Neural progenitor cell (in vitro differentiated cells): ENCODE measurements around the gene RXRG. TPM values are rescaled to one million over a fixed set of nuclear protein-coding genes. Genes with fewer than 3 reads are reported as not detected.

Experiments used
- DNase-seq: peaks from one replicate; pipeline ENCODE4 v3.0.0-alpha.2; 2016; ENCODE audit warnings: low spot score
- H2AFZ ChIP-seq: fragments of 200-600 bp; sonication (generic); replicated peaks from 2 replicates; pipeline ENCODE4 v1.6.1; 2016; ENCODE audit warnings: antibody characterized with exemption
- H3F3A ChIP-seq: fragments of 200-600 bp; sonication (generic); 2 replicates; pipeline ENCODE4 v1.6.1; 2016; ENCODE audit warnings: antibody characterized with exemption, low read depth
- H3K27ac ChIP-seq: fragments of 200-600 bp; sonication (generic); 2 replicates; pipeline ENCODE4 v1.5.1; 2016; ENCODE audit warnings: mild to moderate bottlenecking
- H3K27me3 ChIP-seq: fragments of 200-600 bp; sonication (generic); 2 replicates; pipeline ENCODE4 v1.6.1; 2016; ENCODE audit warnings: mild to moderate bottlenecking, moderate library complexity
- H3K36me3 ChIP-seq: fragments of 200-600 bp; sonication (generic); 2 replicates; pipeline ENCODE4 v1.5.1; 2016
- H3K4me1 ChIP-seq: fragments of 200-600 bp; sonication (generic); 2 replicates; pipeline ENCODE4 v1.6.1; 2016; ENCODE audit warnings: mixed run types
- H3K4me2 ChIP-seq: fragments of 200-600 bp; sonication (generic); 2 replicates; pipeline ENCODE4 v1.6.1; 2016
- H3K4me3 ChIP-seq: fragments of 200-600 bp; sonication (generic); 2 replicates; pipeline ENCODE4 v1.5.1; 2016
- H3K79me2 ChIP-seq: fragments of 200-600 bp; sonication (generic); 2 replicates; pipeline ENCODE4 v1.6.1; 2016; ENCODE audit warnings: low read depth
- H3K9ac ChIP-seq: fragments of 200-600 bp; sonication (generic); 2 replicates; pipeline ENCODE4 v1.6.1; 2016
- H3K9me3 ChIP-seq: fragments of 200-600 bp; sonication (generic); 2 replicates; pipeline ENCODE4 v1.5.1; 2016; ENCODE audit warnings: low read depth
- H4K20me1 ChIP-seq: fragments of 200-600 bp; sonication (generic); 2 replicates; pipeline ENCODE4 v1.6.1; 2016; ENCODE audit warnings: low read depth
- H3K27ac Mint-ChIP-seq: 3 replicates; pipeline ENCODE4 v1.8.0; 2021; ENCODE audit warnings: mixed read lengths
- H3K27me3 Mint-ChIP-seq: 2 replicates; pipeline ENCODE4 v1.8.0; 2022; ENCODE audit warnings: low read depth, mild to moderate bottlenecking, inconsistent platforms, moderate library complexity, mixed read lengths; ENCODE audit not compliant: insufficient read depth
- H3K36me3 Mint-ChIP-seq: 3 replicates; pipeline ENCODE4 v1.8.0; 2021; ENCODE audit warnings: mixed read lengths
- H3K4me1 Mint-ChIP-seq: 3 replicates; pipeline ENCODE4 v1.8.0; 2021; ENCODE audit warnings: mixed read lengths
- H3K4me3 Mint-ChIP-seq: 3 replicates; pipeline ENCODE4 v1.8.0; 2021; ENCODE audit warnings: mild to moderate bottlenecking, moderate library complexity, mixed read lengths
- H3K9me3 Mint-ChIP-seq: 3 replicates; pipeline ENCODE4 v1.8.0; 2020; ENCODE audit warnings: mixed read lengths
- EZH2 ChIP-seq: fragments of 200-600 bp; sonication (generic); IDR thresholded peaks from 2 replicates; pipeline ENCODE4 v1.6.1; 2017; ENCODE audit warnings: antibody characterized with exemption, mild to moderate bottlenecking, moderate library complexity
- EZH2phosphoT487 ChIP-seq: fragments of 200-600 bp; sonication (generic); IDR thresholded peaks from 2 replicates; pipeline ENCODE4 v1.6.1; 2017; ENCODE audit warnings: antibody characterized with exemption
- total RNA-seq: library from RNA; depleted of rRNA; stranded (reverse); fragments of >200 nt; gene quantifications from 2 replicates; pipeline ENCODE4 v1.2.3, GENCODE V29; 2015; ENCODE audit warnings: low replicate concordance
- TF ChIP-seq, protein P1 (sequence below): fragments of 200-600 bp; sonication (generic); IDR thresholded peaks from 2 replicates; pipeline ENCODE4 v1.5.1; 2017; ENCODE audit warnings: antibody characterized with exemption, mild to moderate bottlenecking

The RXRG gene
- total RNA-seq, 1 donor from 2014 or later = not detected

DNA sequence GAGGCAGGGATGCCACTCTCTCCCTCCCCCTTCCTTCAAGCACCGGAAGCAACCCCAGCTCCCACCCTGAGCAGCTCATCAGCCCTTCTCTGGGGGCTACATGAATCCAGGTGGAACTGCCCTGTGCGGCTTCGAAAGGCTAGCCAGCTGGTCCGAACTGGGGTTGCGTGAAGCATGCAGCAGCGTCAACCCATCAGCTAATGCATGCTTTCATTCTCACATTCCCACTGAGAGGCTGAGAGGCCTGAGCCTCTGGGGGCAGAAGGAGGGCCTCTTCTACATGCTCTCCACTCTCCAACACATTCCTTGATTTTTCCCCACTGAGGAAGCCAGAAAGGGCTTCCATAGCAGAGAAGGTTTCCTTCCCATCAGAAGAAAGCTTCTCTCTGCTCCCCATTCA, 5.6 kb downstream of the RXRG start:
- no peak overlapping the region for H3K4me3 Mint-ChIP-seq
- no peaks in the 10 kb centered on the region for H3K79me2 ChIP-seq
- peaks cover 35% of the 10 kb centered on the region for H3K27me3 ChIP-seq
- H3K27ac ChIP-seq = no peak overlapping the region
- peak; percentile 52 for DNase-seq
- H3K36me3 ChIP-seq = no peaks in the 10 kb centered on the region
- no peak overlapping the region for H3K27ac Mint-ChIP-seq
- peaks cover 55% of the 10 kb centered on the region for H3K4me1 Mint-ChIP-seq
- peaks cover 39% of the 10 kb centered on the region for H3F3A ChIP-seq
- H3K4me3 ChIP-seq = no peak overlapping the region
- no peak overlapping the region for H3K9ac ChIP-seq
- TF ChIP-seq EZH2 (no peak), EZH2phosphoT487 (no peak)
- TF ChIP-seq, protein P1, sequence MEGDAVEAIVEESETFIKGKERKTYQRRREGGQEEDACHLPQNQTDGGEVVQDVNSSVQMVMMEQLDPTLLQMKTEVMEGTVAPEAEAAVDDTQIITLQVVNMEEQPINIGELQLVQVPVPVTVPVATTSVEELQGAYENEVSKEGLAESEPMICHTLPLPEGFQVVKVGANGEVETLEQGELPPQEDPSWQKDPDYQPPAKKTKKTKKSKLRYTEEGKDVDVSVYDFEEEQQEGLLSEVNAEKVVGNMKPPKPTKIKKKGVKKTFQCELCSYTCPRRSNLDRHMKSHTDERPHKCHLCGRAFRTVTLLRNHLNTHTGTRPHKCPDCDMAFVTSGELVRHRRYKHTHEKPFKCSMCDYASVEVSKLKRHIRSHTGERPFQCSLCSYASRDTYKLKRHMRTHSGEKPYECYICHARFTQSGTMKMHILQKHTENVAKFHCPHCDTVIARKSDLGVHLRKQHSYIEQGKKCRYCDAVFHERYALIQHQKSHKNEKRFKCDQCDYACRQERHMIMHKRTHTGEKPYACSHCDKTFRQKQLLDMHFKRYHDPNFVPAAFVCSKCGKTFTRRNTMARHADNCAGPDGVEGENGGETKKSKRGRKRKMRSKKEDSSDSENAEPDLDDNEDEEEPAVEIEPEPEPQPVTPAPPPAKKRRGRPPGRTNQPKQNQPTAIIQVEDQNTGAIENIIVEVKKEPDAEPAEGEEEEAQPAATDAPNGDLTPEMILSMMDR = no peak
- peak overlapping the region; percentile 36 for H3K4me2 ChIP-seq
- H3K36me3 Mint-ChIP-seq = no peaks in the 10 kb centered on the region
- H3K27me3 Mint-ChIP-seq = peaks cover 8% of the 10 kb centered on the region
- H4K20me1 ChIP-seq = peaks cover 26% of the 10 kb centered on the region
- H2AFZ ChIP-seq = no peak overlapping the region
- H3K9me3 Mint-ChIP-seq = no peaks in the 10 kb centered on the region
- no peaks in the 10 kb centered on the region for H3K9me3 ChIP-seq
- H3K4me1 ChIP-seq = peaks cover 58% of the 10 kb centered on the region

GRCh38 chr1:165436994-165437393, 7.9 kb downstream of the RXRG start:
- H3K4me1 Mint-ChIP-seq = peaks cover 66% of the 10 kb centered on the region
- no peak overlapping the region for H3K9ac ChIP-seq
- peaks cover 15% of the 10 kb centered on the region for H3F3A ChIP-seq
- no peak overlapping the region for H3K4me3 Mint-ChIP-seq
- H2AFZ ChIP-seq = no peak overlapping the region
- H4K20me1 ChIP-seq = peaks cover 7% of the 10 kb centered on the region
- no peaks in the 10 kb centered on the region for H3K79me2 ChIP-seq
- H3K36me3 ChIP-seq = no peaks in the 10 kb centered on the region
- H3K36me3 Mint-ChIP-seq = no peaks in the 10 kb centered on the region
- no peaks in the 10 kb centered on the region for H3K9me3 Mint-ChIP-seq
- peaks cover 13% of the 10 kb centered on the region for H3K27me3 ChIP-seq
- no peak overlapping the region for H3K27ac ChIP-seq
- no peak overlapping the region for H3K4me3 ChIP-seq
- H3K4me1 ChIP-seq = peaks cover 40% of the 10 kb centered on the region
- no peaks in the 10 kb centered on the region for H3K9me3 ChIP-seq
- peak overlapping the region; percentile 70 for H3K27ac Mint-ChIP-seq
- peaks cover 4% of the 10 kb centered on the region for H3K27me3 Mint-ChIP-seq
- H3K4me2 ChIP-seq = no peak overlapping the region
- no peak for DNase-seq
- TF ChIP-seq, protein P1 = no peak
- TF ChIP-seq EZH2phosphoT487 = no peak
- TF ChIP-seq EZH2 = no peak

DNA sequence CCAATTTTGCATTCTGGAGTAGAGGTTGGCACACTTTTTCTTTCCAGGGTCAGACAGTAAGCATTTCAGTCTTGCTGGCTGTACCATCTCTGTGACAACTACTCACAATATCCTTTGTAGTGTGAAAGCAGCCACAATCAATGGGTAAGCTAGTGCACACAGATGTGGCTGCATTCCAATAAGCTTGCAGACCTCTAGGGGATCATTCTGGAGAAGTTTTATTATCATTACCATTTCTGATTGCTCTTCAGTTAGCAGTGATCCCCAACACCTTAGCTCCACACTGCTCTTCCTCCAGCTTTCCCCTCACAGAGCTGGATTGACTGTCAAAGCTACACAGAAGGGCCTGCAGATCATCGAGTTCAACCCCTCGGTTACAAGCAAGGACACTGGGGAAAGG, 9.1 kb downstream of the RXRG start:
- Histone ChIP-seq H2AFZ (no peak overlapping the region), H3K4me2 (no peak overlapping the region), H3F3A (peaks cover 4% of the 10 kb centered on the region), H3K36me3 (no peaks in the 10 kb centered on the region), H3K9me3 (no peaks in the 10 kb centered on the region), H3K4me1 (peaks cover 28% of the 10 kb centered on the region), H4K20me1 (no peaks in the 10 kb centered on the region), H3K79me2 (no peaks in the 10 kb centered on the region), H3K9ac (no peak overlapping the region), H3K27ac (no peak overlapping the region), H3K27me3 (peaks cover 13% of the 10 kb centered on the region), H3K4me3 (no peak overlapping the region)
- Mint-ChIP-seq H3K27ac (no peak overlapping the region), H3K36me3 (no peaks in the 10 kb centered on the region), H3K4me1 (peaks cover 57% of the 10 kb centered on the region), H3K4me3 (no peak overlapping the region), H3K27me3 (peaks cover 8% of the 10 kb centered on the region), H3K9me3 (no peaks in the 10 kb centered on the region)
- DNase-seq = no peak
- no peak for TF ChIP-seq EZH2phosphoT487
- TF ChIP-seq EZH2 = no peak
- TF ChIP-seq, protein P1 = no peak
